ENCODE data around the gene GCGR. TPM values are rescaled to one million over a fixed set of nuclear protein-coding genes. Genes with fewer than 3 reads are reported as not detected.

GCGR gene
- polyA plus RNA-seq, 1 of the 3 experiments (the other 2 are of a cell fraction): not detected

DNA sequence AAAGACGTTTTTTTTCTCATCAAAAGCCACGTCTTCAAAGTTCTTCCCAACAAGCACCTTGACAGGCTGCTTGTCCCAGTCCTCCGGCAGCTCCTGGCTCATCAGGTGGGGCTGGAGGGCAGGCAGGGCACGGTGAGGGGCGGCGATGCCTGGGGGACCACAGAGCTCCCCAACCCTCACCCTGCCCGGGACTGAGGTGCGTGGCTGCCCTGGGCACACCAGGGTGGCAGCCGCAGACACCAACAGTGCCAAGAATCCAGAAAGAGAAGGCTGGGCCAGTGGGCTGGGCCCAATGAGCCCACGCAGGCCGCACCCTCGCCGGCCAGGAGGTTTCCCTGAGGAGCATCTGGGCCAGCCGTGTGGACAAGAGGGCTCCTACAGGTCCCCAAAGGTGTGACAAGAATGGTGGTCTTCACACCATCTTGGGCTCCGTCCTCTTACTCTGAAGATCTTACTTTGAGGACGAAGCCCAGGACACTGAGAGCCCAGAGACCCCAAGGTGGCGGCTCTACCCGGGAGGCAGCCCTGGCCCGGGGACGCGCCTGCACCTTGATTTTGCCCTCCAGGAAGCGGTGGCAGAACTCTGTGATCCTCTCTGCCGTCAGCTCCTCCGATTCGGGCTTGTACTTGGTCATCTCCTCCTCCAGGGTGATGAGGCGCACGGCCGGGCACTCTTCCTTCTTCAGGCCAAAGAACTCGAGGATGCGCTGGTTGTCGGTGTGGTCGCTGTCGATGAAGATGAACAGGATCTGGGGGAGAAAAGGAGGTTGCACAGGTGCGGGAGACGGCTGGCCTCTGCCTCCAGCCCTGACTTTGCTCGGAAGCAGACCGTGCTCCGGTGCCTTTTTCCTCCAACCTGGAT, 42.2 kb downstream of the GCGR start:
- H3K27me3 ChIP-seq (ENCODE audit: insufficient read depth): no peaks in the 10 kb centered on the region
- H3K36me3 ChIP-seq (replicated peaks in 1 of 2; ENCODE audit: control insufficient read depth in 1 of 2, insufficient read depth in 2 of 2, low read length in 1 of 2): peaks cover 53 to 55% of the 10 kb centered on the region in 2 experiments
- no peak overlapping the region for H3K4me3 ChIP-seq (ENCODE audit: low read depth in 2 of 2, low read length in 1 of 2)
- CTCF ChIA-PET: interaction anchor here (3.5 kb wide), 1 partner anchor 23 kb away, joined by 10 read pairs; no protein-coding TSS in a partner anchor
- TF ChIP-seq YY1 (IDR thresholded peaks at IDR 0.05; ENCODE audit: low read depth) (no peak), ELF1 (IDR thresholded peaks at IDR 0.05) (no peak), USF1 (IDR thresholded peaks at IDR 0.05; ENCODE audit: borderline replicate concordance, low read depth) (no peak), JUND (IDR thresholded peaks at IDR 0.05) (no peak), CHD2 (IDR thresholded peaks at IDR 0.05; ENCODE audit: low read length, partially characterized antibody) (no peak), RAD21 (IDR thresholded peaks at IDR 0.05; ENCODE audit: low read length) (no peak), GATA2 (CRISPR knock-in tag; IDR thresholded peaks at IDR 0.05) (no peak), RCOR1 (IDR thresholded peaks at IDR 0.05; ENCODE audit: low read length) (no peak), MAX (IDR thresholded peaks at IDR 0.05; ENCODE audit: low read depth) (no peak), RXRA (IDR thresholded peaks at IDR 0.05; ENCODE audit: borderline replicate concordance, low read depth) (no peak), SIN3A (IDR thresholded peaks at IDR 0.05; ENCODE audit: borderline replicate concordance, low read depth, low read length) (no peak), TAF1 (IDR thresholded peaks at IDR 0.05; ENCODE audit: borderline replicate concordance, low read depth, low read length) (no peak)
- TF ChIP-seq, protein P1, sequence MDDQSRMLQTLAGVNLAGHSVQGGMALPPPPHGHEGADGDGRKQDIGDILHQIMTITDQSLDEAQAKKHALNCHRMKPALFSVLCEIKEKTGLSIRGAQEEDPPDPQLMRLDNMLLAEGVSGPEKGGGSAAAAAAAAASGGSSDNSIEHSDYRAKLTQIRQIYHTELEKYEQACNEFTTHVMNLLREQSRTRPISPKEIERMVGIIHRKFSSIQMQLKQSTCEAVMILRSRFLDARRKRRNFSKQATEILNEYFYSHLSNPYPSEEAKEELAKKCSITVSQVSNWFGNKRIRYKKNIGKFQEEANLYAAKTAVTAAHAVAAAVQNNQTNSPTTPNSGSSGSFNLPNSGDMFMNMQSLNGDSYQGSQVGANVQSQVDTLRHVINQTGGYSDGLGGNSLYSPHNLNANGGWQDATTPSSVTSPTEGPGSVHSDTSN (IDR thresholded peaks at IDR 0.05): no peak
- TF ChIP-seq, protein P2, sequence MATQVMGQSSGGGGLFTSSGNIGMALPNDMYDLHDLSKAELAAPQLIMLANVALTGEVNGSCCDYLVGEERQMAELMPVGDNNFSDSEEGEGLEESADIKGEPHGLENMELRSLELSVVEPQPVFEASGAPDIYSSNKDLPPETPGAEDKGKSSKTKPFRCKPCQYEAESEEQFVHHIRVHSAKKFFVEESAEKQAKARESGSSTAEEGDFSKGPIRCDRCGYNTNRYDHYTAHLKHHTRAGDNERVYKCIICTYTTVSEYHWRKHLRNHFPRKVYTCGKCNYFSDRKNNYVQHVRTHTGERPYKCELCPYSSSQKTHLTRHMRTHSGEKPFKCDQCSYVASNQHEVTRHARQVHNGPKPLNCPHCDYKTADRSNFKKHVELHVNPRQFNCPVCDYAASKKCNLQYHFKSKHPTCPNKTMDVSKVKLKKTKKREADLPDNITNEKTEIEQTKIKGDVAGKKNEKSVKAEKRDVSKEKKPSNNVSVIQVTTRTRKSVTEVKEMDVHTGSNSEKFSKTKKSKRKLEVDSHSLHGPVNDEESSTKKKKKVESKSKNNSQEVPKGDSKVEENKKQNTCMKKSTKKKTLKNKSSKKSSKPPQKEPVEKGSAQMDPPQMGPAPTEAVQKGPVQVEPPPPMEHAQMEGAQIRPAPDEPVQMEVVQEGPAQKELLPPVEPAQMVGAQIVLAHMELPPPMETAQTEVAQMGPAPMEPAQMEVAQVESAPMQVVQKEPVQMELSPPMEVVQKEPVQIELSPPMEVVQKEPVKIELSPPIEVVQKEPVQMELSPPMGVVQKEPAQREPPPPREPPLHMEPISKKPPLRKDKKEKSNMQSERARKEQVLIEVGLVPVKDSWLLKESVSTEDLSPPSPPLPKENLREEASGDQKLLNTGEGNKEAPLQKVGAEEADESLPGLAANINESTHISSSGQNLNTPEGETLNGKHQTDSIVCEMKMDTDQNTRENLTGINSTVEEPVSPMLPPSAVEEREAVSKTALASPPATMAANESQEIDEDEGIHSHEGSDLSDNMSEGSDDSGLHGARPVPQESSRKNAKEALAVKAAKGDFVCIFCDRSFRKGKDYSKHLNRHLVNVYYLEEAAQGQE (IDR thresholded peaks at IDR 0.05; ENCODE audit: low read depth, low read length): no peak
- TF ChIP-seq, protein P3, sequence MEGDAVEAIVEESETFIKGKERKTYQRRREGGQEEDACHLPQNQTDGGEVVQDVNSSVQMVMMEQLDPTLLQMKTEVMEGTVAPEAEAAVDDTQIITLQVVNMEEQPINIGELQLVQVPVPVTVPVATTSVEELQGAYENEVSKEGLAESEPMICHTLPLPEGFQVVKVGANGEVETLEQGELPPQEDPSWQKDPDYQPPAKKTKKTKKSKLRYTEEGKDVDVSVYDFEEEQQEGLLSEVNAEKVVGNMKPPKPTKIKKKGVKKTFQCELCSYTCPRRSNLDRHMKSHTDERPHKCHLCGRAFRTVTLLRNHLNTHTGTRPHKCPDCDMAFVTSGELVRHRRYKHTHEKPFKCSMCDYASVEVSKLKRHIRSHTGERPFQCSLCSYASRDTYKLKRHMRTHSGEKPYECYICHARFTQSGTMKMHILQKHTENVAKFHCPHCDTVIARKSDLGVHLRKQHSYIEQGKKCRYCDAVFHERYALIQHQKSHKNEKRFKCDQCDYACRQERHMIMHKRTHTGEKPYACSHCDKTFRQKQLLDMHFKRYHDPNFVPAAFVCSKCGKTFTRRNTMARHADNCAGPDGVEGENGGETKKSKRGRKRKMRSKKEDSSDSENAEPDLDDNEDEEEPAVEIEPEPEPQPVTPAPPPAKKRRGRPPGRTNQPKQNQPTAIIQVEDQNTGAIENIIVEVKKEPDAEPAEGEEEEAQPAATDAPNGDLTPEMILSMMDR (IDR thresholded peaks at IDR 0.05): no peak
- TF ChIP-seq, protein P4, sequence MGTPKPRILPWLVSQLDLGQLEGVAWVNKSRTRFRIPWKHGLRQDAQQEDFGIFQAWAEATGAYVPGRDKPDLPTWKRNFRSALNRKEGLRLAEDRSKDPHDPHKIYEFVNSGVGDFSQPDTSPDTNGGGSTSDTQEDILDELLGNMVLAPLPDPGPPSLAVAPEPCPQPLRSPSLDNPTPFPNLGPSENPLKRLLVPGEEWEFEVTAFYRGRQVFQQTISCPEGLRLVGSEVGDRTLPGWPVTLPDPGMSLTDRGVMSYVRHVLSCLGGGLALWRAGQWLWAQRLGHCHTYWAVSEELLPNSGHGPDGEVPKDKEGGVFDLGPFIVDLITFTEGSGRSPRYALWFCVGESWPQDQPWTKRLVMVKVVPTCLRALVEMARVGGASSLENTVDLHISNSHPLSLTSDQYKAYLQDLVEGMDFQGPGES (IDR thresholded peaks at IDR 0.05; ENCODE audit: low read depth, low read length): no peak
- peaks cover 52% of the 10 kb centered on the region for H3F3A ChIP-seq (replicated peaks; ENCODE audit: insufficient read depth)
- peaks cover under 1% of the 10 kb centered on the region; the same call in 1 of the 2 replicates for H4K20me1 ChIP-seq (ENCODE audit: insufficient read depth)
- H3K4me2 ChIP-seq: no peak overlapping the region
- no peak overlapping the region for H3K9ac ChIP-seq
- no peak overlapping the region for H2AFZ ChIP-seq (ENCODE audit: low read depth)
- no peaks in the 10 kb centered on the region for H3K4me1 ChIP-seq (ENCODE audit: control insufficient read depth in 1 of 2, insufficient read depth in 2 of 2, low read depth in 1 of 2, low read length in 1 of 2)
- H3K27ac ChIP-seq (ENCODE audit: low read depth in 2 of 2, low read length in 1 of 2): no peak overlapping the region
- DNase-seq: no peak
- POLR2A ChIA-PET: no interaction called here
- H3K9me2 ChIP-seq: no peaks in the 10 kb centered on the region
- WGBS (ENCODE audit: low lambda C conversion rate): 93% methylated on average over 33 of the region's 38 CpGs
- H3K9me3 ChIP-seq: no peaks in the 10 kb centered on the region
- H3K79me2 ChIP-seq (ENCODE audit: insufficient read depth): peaks cover 12% of the 10 kb centered on the region

Data from SK-N-SH (cell line).